Endothelial cell of umbilical vein (primary cell): ENCODE measurements around the gene GIMAP8.

Experiments used
- EZH2 ChIP-seq: IDR thresholded peaks from 2 replicates; pipeline ENCODE4 v1.6.1; 2012; ENCODE audit warnings: borderline replicate concordance, low read depth, mild to moderate bottlenecking, moderate library complexity, low read length, inconsistent platforms; ENCODE audit not compliant: severe bottlenecking
- FOS ChIP-seq: IDR thresholded peaks from 2 replicates; pipeline ENCODE4 v1.6.1; 2011; ENCODE audit warnings: mild to moderate bottlenecking, low read length, moderate library complexity, borderline replicate concordance; ENCODE audit not compliant: insufficient read depth
- JUN ChIP-seq: IDR thresholded peaks from 2 replicates; pipeline ENCODE4 v1.6.1; 2011; ENCODE audit warnings: borderline replicate concordance, low read depth; ENCODE audit not compliant: insufficient read length, insufficient read depth
- MYC ChIP-seq: IDR thresholded peaks from one replicate; pipeline ENCODE4 v1.6.1; 2011; ENCODE audit warnings: mild to moderate bottlenecking, low read depth, low read length
- POLR2A ChIP-seq: IDR thresholded peaks from 2 replicates; pipeline ENCODE4 v1.6.1; 2012; ENCODE audit warnings: low read depth, mild to moderate bottlenecking, control low read depth, low read length
- POLR2AphosphoS5 ChIP-seq: IDR thresholded peaks from 2 replicates; pipeline ENCODE4 v1.6.1; 2012; ENCODE audit warnings: low read depth, mild to moderate bottlenecking, control low read depth, low read length, moderate library complexity; ENCODE audit not compliant: insufficient read depth
- TF ChIP-seq, protein P1 (sequence below), 2 donors: IDR thresholded peaks; 1 replicate in 1 of 2; 2 replicates in 1 of 2; pipeline ENCODE4 v1.5.1; 2011; ENCODE audit warnings: low read length in 2 of 2, mild to moderate bottlenecking in 2 of 2, moderate library complexity in 2 of 2, control low read depth in 1 of 2, inconsistent platforms in 1 of 2, low read depth in 1 of 2; ENCODE audit not compliant: insufficient read depth in 1 of 2; ENCODE audit errors: extremely low read depth in 1 of 2
- TF ChIP-seq, protein P2 (sequence below): IDR thresholded peaks from 2 replicates; pipeline ENCODE4 v1.6.1; 2011; ENCODE audit not compliant: insufficient read depth, insufficient read length

DNA sequence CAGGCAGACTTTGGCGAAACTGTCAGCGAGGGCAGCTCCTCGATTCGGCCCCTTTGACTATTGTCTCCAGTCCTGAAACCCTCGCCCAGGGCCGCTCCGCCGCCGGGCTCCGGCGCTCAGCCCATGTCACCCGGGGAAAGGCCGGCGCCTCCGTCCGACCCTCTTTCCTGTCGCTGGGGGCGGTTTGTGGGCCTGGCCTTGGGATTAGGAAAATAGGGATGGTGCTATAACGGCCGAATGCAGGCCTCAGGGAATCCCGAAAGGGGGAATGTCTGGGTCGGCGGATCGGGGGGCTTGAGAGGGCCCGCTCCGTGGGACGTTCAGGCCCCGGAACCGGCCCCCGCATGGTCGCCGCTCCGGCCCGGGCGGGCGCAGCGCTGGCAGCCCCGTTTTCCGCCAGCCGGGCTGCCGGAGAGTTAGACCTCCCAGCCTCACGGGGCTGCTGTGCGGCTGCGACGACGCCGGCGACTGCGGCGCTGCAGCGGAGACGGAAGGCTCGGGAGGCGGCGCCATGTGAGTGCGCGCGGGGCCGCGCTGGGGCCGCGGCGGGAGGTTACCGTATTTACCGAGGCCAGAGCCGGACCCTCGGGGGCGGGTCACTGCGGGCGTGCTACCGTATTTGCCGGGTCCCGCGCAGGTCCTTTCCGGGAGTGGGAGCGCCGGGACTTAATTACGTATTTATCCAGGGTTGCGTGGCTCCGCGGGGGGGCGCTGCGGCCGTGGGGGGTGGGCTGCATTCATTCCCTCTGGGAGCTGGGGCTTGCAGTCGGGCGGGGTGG lies 45.4 kb upstream of the GIMAP8 start:
- TF ChIP-seq POLR2A (peak; percentile 89), FOS (peak; percentile 9), JUN (no peak), EZH2 (no peak), POLR2AphosphoS5 (peak; percentile 91), MYC (no peak)
- TF ChIP-seq, protein P1, sequence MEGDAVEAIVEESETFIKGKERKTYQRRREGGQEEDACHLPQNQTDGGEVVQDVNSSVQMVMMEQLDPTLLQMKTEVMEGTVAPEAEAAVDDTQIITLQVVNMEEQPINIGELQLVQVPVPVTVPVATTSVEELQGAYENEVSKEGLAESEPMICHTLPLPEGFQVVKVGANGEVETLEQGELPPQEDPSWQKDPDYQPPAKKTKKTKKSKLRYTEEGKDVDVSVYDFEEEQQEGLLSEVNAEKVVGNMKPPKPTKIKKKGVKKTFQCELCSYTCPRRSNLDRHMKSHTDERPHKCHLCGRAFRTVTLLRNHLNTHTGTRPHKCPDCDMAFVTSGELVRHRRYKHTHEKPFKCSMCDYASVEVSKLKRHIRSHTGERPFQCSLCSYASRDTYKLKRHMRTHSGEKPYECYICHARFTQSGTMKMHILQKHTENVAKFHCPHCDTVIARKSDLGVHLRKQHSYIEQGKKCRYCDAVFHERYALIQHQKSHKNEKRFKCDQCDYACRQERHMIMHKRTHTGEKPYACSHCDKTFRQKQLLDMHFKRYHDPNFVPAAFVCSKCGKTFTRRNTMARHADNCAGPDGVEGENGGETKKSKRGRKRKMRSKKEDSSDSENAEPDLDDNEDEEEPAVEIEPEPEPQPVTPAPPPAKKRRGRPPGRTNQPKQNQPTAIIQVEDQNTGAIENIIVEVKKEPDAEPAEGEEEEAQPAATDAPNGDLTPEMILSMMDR (IDR thresholded peaks at IDR 0.05; ENCODE audit: extremely low read depth in 1 of 2, insufficient read depth in 1 of 2, low read depth in 1 of 2, low read length in 2 of 2), result peak in 1 of 2 donors; percentile 22
- TF ChIP-seq, protein P2, sequence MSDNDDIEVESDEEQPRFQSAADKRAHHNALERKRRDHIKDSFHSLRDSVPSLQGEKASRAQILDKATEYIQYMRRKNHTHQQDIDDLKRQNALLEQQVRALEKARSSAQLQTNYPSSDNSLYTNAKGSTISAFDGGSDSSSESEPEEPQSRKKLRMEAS, result peak; percentile 14
